OCI-LY1 (cell line): ENCODE measurements around the gene ACAD11.

Source experiments
- H2AFZ ChIP-seq: fragments of 200-600 bp; sonication (generic), shearing (Covaris generic); 2 replicates; pipeline ENCODE4 v1.6.0; 2014; ENCODE audit warnings: antibody characterized with exemption, mild to moderate bottlenecking, low read length
- H3F3A ChIP-seq: fragments of 200-600 bp; sonication (generic), shearing (Covaris generic); 2 replicates; pipeline ENCODE4 v1.6.0; 2014; ENCODE audit warnings: mild to moderate bottlenecking, antibody characterized with exemption, low read length, moderate library complexity; ENCODE audit not compliant: insufficient read depth
- H3K27ac ChIP-seq: fragments of 200-600 bp; sonication (generic); 2 replicates; pipeline ENCODE4 v1.5.1; 2014; ENCODE audit warnings: low read length, mixed run types, mild to moderate bottlenecking, low read depth; ENCODE audit not compliant: poor library complexity, severe bottlenecking
- H3K27me3 ChIP-seq: fragments of 200-600 bp; sonication (generic); 2 replicates; pipeline ENCODE4 v1.6.0; 2014; ENCODE audit warnings: antibody characterized with exemption, mild to moderate bottlenecking, low read length, moderate library complexity; ENCODE audit not compliant: insufficient read depth
- H3K36me3 ChIP-seq: fragments of 200-600 bp; sonication (generic); 2 replicates; pipeline ENCODE4 v1.6.1; 2014; ENCODE audit warnings: mild to moderate bottlenecking, antibody characterized with exemption, low read length, moderate library complexity, mixed read lengths; ENCODE audit not compliant: insufficient read depth
- H3K4me1 ChIP-seq: fragments of 200-600 bp; sonication (generic); 2 replicates; pipeline ENCODE4 v1.5.1; 2014; ENCODE audit warnings: mild to moderate bottlenecking, low read length, moderate library complexity; ENCODE audit not compliant: insufficient read depth, severe bottlenecking
- H3K4me2 ChIP-seq: fragments of 200-600 bp; sonication (generic), shearing (Covaris generic); 2 replicates; pipeline ENCODE4 v1.6.1; 2014; ENCODE audit warnings: low read length
- H3K4me3 ChIP-seq: fragments of 200-600 bp; sonication (generic); 2 replicates; pipeline ENCODE4 v1.5.1; 2014; ENCODE audit warnings: low read length, low read depth, mild to moderate bottlenecking, mixed read lengths; ENCODE audit not compliant: poor library complexity, severe bottlenecking
- H3K79me2 ChIP-seq: fragments of 200-600 bp; shearing (Covaris generic); 2 replicates; pipeline ENCODE4 v1.6.1; 2016; ENCODE audit warnings: mixed run types, low read length, mixed read lengths; ENCODE audit not compliant: insufficient read depth
- H3K9ac ChIP-seq: fragments of 200-600 bp; sonication (generic), shearing (Covaris generic); 2 replicates; pipeline ENCODE4 v1.6.1; 2014; ENCODE audit warnings: mild to moderate bottlenecking, low read length, mixed read lengths
- H3K9me2 ChIP-seq: fragments of 200-600 bp; sonication (generic), shearing (Covaris generic); 2 replicates; pipeline ENCODE4 v1.6.1; 2014; ENCODE audit warnings: low read depth, mild to moderate bottlenecking, low read length, mixed read lengths
- H3K9me3 ChIP-seq: fragments of 200-600 bp; shearing (Covaris generic); 2 replicates; pipeline ENCODE4 v1.6.1; 2014; ENCODE audit warnings: low read length, mixed read lengths
- H4K20me1 ChIP-seq: fragments of 200-600 bp; sonication (generic), shearing (Covaris generic); 2 replicates; pipeline ENCODE4 v1.6.0; 2016; ENCODE audit warnings: mild to moderate bottlenecking, low read length; ENCODE audit not compliant: insufficient read depth
- CTCF ChIP-seq: fragments of 200-600 bp; sonication (generic), shearing (Covaris generic); IDR thresholded peaks from 2 replicates; pipeline ENCODE4 v1.5.1; 2017; ENCODE audit warnings: mild to moderate bottlenecking, antibody characterized with exemption, low read length, moderate library complexity, mixed read lengths
- EZH2 ChIP-seq: fragments of 200-600 bp; sonication (generic), shearing (Covaris generic); IDR thresholded peaks from 2 replicates; pipeline ENCODE4 v1.8.0; 2017; ENCODE audit warnings: borderline replicate concordance, mixed run types, mild to moderate bottlenecking, antibody characterized with exemption, low read length, moderate library complexity, mixed read lengths

Gene ACAD11

GRCh38 chr3:132549890-132550578 lies 109.6 kb downstream of the ACAD11 start:
- Histone ChIP-seq H3K79me2 (no peaks in the 10 kb centered on the region), H4K20me1 (no peaks in the 10 kb centered on the region), H3K27me3 (no peaks in the 10 kb centered on the region), H3K9me3 (no peaks in the 10 kb centered on the region), H3K9me2 (no peaks in the 10 kb centered on the region), H3K4me3 (no peak overlapping the region), H3K36me3 (no peaks in the 10 kb centered on the region), H3K4me2 (no peak overlapping the region), H3F3A (no peaks in the 10 kb centered on the region), H3K4me1 (peaks cover 13% of the 10 kb centered on the region), H2AFZ (no peak overlapping the region), H3K9ac (no peak overlapping the region), H3K27ac (no peak overlapping the region)
- TF ChIP-seq EZH2 (no peak), CTCF (no peak)

GRCh38 chr3:132549169-132549568 lies 110.4 kb downstream of the ACAD11 start:
- TF ChIP-seq EZH2 (no peak), CTCF (no peak)
- no peak overlapping the region for H3K4me2 ChIP-seq
- no peak overlapping the region for H3K27ac ChIP-seq
- H3K4me1 ChIP-seq, result peaks cover 13% of the 10 kb centered on the region
- no peaks in the 10 kb centered on the region for H3K9me3 ChIP-seq
- H3K79me2 ChIP-seq, result no peaks in the 10 kb centered on the region
- H4K20me1 ChIP-seq, result no peaks in the 10 kb centered on the region
- H2AFZ ChIP-seq, result no peak overlapping the region
- no peaks in the 10 kb centered on the region for H3K9me2 ChIP-seq
- H3K36me3 ChIP-seq, result no peaks in the 10 kb centered on the region
- H3K4me3 ChIP-seq, result no peak overlapping the region
- H3F3A ChIP-seq, result no peaks in the 10 kb centered on the region
- no peaks in the 10 kb centered on the region for H3K27me3 ChIP-seq
- H3K9ac ChIP-seq, result no peak overlapping the region

- Histone ChIP-seq H3K4me3 (no peak overlapping the region), H3K36me3 (peaks cover 2% of the 10 kb centered on the region; the same call in 1 of the 2 replicates), H3K9ac (no peak overlapping the region), H3K4me2 (no peak overlapping the region), H4K20me1 (no peaks in the 10 kb centered on the region), H3K9me3 (no peaks in the 10 kb centered on the region), H3F3A (no peaks in the 10 kb centered on the region), H3K9me2 (no peaks in the 10 kb centered on the region), H3K27ac (no peak overlapping the region), H3K4me1 (peaks cover 6% of the 10 kb centered on the region), H3K27me3 (no peaks in the 10 kb centered on the region), H2AFZ (no peak overlapping the region), H3K79me2 (no peaks in the 10 kb centered on the region)
- TF ChIP-seq CTCF, result no peak
- no peak for TF ChIP-seq EZH2
Observed at GRCh38 chr3:132545471-132545870, 114.1 kb downstream of the ACAD11 start.
